H1 (cell line): ENCODE data around the gene NCAM1. TPM values are rescaled to one million over a fixed set of nuclear protein-coding genes. Genes with fewer than 3 reads are reported as not detected.

Source experiments
- CTCF ChIA-PET: fragments of 300-600 bp; sonication (Branson Sonifier 250); formaldehyde crosslinking; loops from one replicate; lab custom pipeline; 2021; ENCODE audit not compliant: partially characterized antibody; lab: Charles Lee
- POLR2A ChIA-PET: fragments of 300-600 bp; sonication (Branson Sonifier 250); formaldehyde crosslinking; loops from one replicate; lab custom pipeline; 2021; ENCODE audit warnings: inconsistent platforms; ENCODE audit not compliant: partially characterized antibody; lab: Charles Lee
- DNase-seq, 2 experiments: peaks; one replicate each; pipeline versions ENCODE4 v3.0.0 to v3.0.0-alpha.2; 2010 to 2022; ENCODE audit warnings: low spot score in 2 of 2, low read depth in 1 of 2, mixed read lengths in 1 of 2
- FAIRE-seq: peaks from 2 replicates; lab custom pipeline; 2011; peaks lifted over from hg19 to GRCh38; lab: Jason Lieb, UNC
- H2AFZ ChIP-seq: 2 replicates; pipeline ENCODE4 v1.8.1; 2012; ENCODE audit warnings: low read length, inconsistent platforms
- H2AK5ac ChIP-seq: 2 replicates; pipeline ENCODE4 v1.6.1; 2013; ENCODE audit warnings: low read depth, low read length
- H2BK120ac ChIP-seq: replicated peaks from 2 replicates; pipeline ENCODE3; 2013; ENCODE audit warnings: low read depth, low read length, inconsistent platforms
- H2BK12ac ChIP-seq: 2 replicates; pipeline ENCODE4 v1.6.1; 2013; ENCODE audit warnings: low read depth, low read length
- H2BK15ac ChIP-seq: 2 replicates; pipeline ENCODE4 v1.6.1; 2013; ENCODE audit warnings: low read length
- H2BK20ac ChIP-seq: 2 replicates; pipeline ENCODE4 v1.6.1; 2013; ENCODE audit warnings: low read length
- H2BK5ac ChIP-seq: 2 replicates; pipeline ENCODE4 v1.6.1; 2013; ENCODE audit warnings: low read depth, low read length
- H3K14ac ChIP-seq: 2 replicates; pipeline ENCODE4 v1.6.1; 2013; ENCODE audit warnings: inconsistent platforms; ENCODE audit not compliant: insufficient read length
- H3K18ac ChIP-seq: 2 replicates; pipeline ENCODE4 v1.6.1; 2013; ENCODE audit warnings: low read length; ENCODE audit errors: extremely low read depth
- H3K23ac ChIP-seq: 2 replicates; pipeline ENCODE4 v1.6.1; 2013; ENCODE audit warnings: inconsistent platforms; ENCODE audit not compliant: insufficient read length
- H3K23me2 ChIP-seq: 2 replicates; pipeline ENCODE4 v1.6.1; 2013; ENCODE audit warnings: low read depth, low read length
- H3K27ac ChIP-seq: 2 replicates; pipeline ENCODE4 v1.6.1; 2011; ENCODE audit warnings: low read depth, low read length, inconsistent platforms
- H3K27me3 ChIP-seq, 4 experiments: replicated peaks in 1 of 4; 1 replicate in 1 of 4; 2 replicates in 3 of 4; pipeline versions ENCODE4 v1.6.1 to v1.8.1; 2011 to 2013; ENCODE audit warnings: low read length in 3 of 4, mild to moderate bottlenecking in 3 of 4, inconsistent platforms in 2 of 4, mixed read lengths in 2 of 4, moderate library complexity in 1 of 4; ENCODE audit not compliant: control insufficient read depth in 3 of 4, insufficient read depth in 3 of 4; ENCODE audit errors: extremely low read depth in 1 of 4
- H3K36me3 ChIP-seq, 4 experiments: 2 replicates each; pipeline versions ENCODE4 v1.6.1 to v1.8.1; 2011 to 2013; ENCODE audit warnings: mild to moderate bottlenecking in 4 of 4, low read length in 3 of 4, moderate library complexity in 2 of 4, control low read depth in 1 of 4, inconsistent platforms in 1 of 4; ENCODE audit not compliant: insufficient read depth in 4 of 4, control insufficient read depth in 2 of 4
- H3K4ac ChIP-seq: replicated peaks from 2 replicates; pipeline ENCODE3; 2013; ENCODE audit warnings: low read length, low read depth, mixed read lengths, inconsistent platforms; ENCODE audit not compliant: insufficient read length
- H3K4me1 ChIP-seq, 4 experiments: replicated peaks in 1 of 4; 1 replicate in 1 of 4; 2 replicates in 3 of 4; pipeline versions ENCODE4 v1.6.1 to v1.8.1; 2011 to 2013; ENCODE audit warnings: low read length in 3 of 4, inconsistent platforms in 2 of 4, mixed read lengths in 1 of 4; ENCODE audit not compliant: insufficient read depth in 4 of 4, control insufficient read depth in 3 of 4
- H3K4me2 ChIP-seq, 2 experiments: 2 replicates each; pipeline versions ENCODE4 v1.6.1 to v1.8.1; 2011 to 2013; ENCODE audit warnings: low read depth in 2 of 2, low read length in 2 of 2, control low read depth in 1 of 2, inconsistent platforms in 1 of 2, mild to moderate bottlenecking in 1 of 2; ENCODE audit not compliant: insufficient read depth in 1 of 2
- H3K4me3 ChIP-seq, 4 experiments: fragments of 200-600, 300-600 bp in 1 of 4; sonication (generic), shearing (Covaris generic), sonication (Bioruptor Twin) in 1 of 4; 2 replicates each; pipeline versions ENCODE4 v1.5.1 to v1.8.1; 2011 to 2016; ENCODE audit warnings: low read length in 4 of 4, low read depth in 3 of 4, control low read depth in 2 of 4, inconsistent platforms in 2 of 4, mild to moderate bottlenecking in 2 of 4, mixed read lengths in 1 of 4, moderate library complexity in 1 of 4; ENCODE audit not compliant: insufficient read depth in 2 of 4; ENCODE audit errors: extremely low read depth in 1 of 4
- H3K56ac ChIP-seq: replicated peaks from 2 replicates; pipeline ENCODE3; 2013; ENCODE audit warnings: low read depth, mild to moderate bottlenecking, mixed read lengths, low read length, inconsistent platforms; ENCODE audit not compliant: insufficient read length
- H3K79me1 ChIP-seq: 2 replicates; pipeline ENCODE4 v1.6.1; 2013; ENCODE audit warnings: low read depth, low read length, control low read depth
- H3K79me2 ChIP-seq, 2 experiments: 2 replicates each; pipeline versions ENCODE4 v1.6.1 to v1.8.1; 2012 to 2013; ENCODE audit warnings: low read length in 2 of 2, mild to moderate bottlenecking in 2 of 2, inconsistent platforms in 1 of 2; ENCODE audit not compliant: insufficient read depth in 2 of 2, control insufficient read depth in 1 of 2
- H3K9ac ChIP-seq, 4 experiments: replicated peaks in 1 of 4; 1 replicate in 1 of 4; 2 replicates in 3 of 4; pipeline versions ENCODE4 v1.6.1 to v1.8.1; 2011 to 2013; ENCODE audit warnings: low read depth in 3 of 4, low read length in 3 of 4, control low read depth in 2 of 4, mild to moderate bottlenecking in 2 of 4, moderate library complexity in 2 of 4, inconsistent platforms in 1 of 4; ENCODE audit errors: extremely low read depth in 1 of 4
- H3K9me3 ChIP-seq, 2 experiments: 2 replicates each; pipeline versions ENCODE4 v1.6.1 to v1.8.1; 2012 to 2013; ENCODE audit warnings: mild to moderate bottlenecking in 2 of 2, moderate library complexity in 2 of 2, control low read depth in 1 of 2, inconsistent platforms in 1 of 2, low read depth in 1 of 2, low read length in 1 of 2, mixed read lengths in 1 of 2; ENCODE audit not compliant: insufficient read depth in 2 of 2
- H4K20me1 ChIP-seq, 2 experiments: replicated peaks in 1 of 2; 2 replicates each; pipeline versions ENCODE3 to v1.8.1; 2011 to 2013; ENCODE audit warnings: inconsistent platforms in 2 of 2, low read length in 2 of 2, mild to moderate bottlenecking in 1 of 2; ENCODE audit not compliant: insufficient read depth in 2 of 2, control insufficient read depth in 1 of 2
- H4K5ac ChIP-seq: 2 replicates; pipeline ENCODE4 v1.6.1; 2013; ENCODE audit warnings: low read length, low read depth, mixed read lengths, inconsistent platforms; ENCODE audit not compliant: insufficient read length
- H4K8ac ChIP-seq: 2 replicates; pipeline ENCODE4 v1.8.0; 2013; ENCODE audit warnings: mild to moderate bottlenecking, moderate library complexity, low read length, inconsistent platforms; ENCODE audit not compliant: insufficient read depth; ENCODE audit errors: extremely low read depth
- H4K91ac ChIP-seq: replicated peaks from 2 replicates; pipeline ENCODE3; 2013; ENCODE audit warnings: low read length, mixed read lengths, inconsistent platforms; ENCODE audit not compliant: insufficient read length
- RXRA ChIP-seq: IDR thresholded peaks from 2 replicates; pipeline ENCODE4 v1.6.1; 2011; ENCODE audit warnings: low read depth, mild to moderate bottlenecking, low read length, moderate library complexity; ENCODE audit not compliant: insufficient read depth
- WGBS, 2 experiments: shearing (Covaris generic) in 1 of 2; methylation state at CpG; one replicate each; pipeline versions ENCODE4 v1.1.6 to v1.1.7; 2013 to 2015; ENCODE audit warnings: low lambda C conversion rate in 2 of 2, mixed read lengths in 2 of 2, inconsistent platforms in 1 of 2, low coverage in 1 of 2, missing lambda C conversion rate in 1 of 2; ENCODE audit not compliant: insufficient replicate concordance in 2 of 2, insufficient coverage in 1 of 2, insufficient read length in 1 of 2; ENCODE audit errors: extremely low coverage in 1 of 2, missing lambda C conversion rate in 1 of 2; 5-methylcytosine and 5-hydroxymethylcytosine counted together
- polyA plus RNA-seq, 7 experiments: library from polyadenylated mRNA; depleted of rRNA in 3 of 7; stranded (reverse) in 5 of 7; unstranded in 2 of 7; fragments of >200 nt in 5 of 7; fragments of 200-250 nt in 2 of 7; gene quantifications; 1 replicate in 5 of 7; 2 replicates in 1 of 7; 4 replicates in 1 of 7; pipeline versions ENCODE4 v1.2.1 to v1.2.3, GENCODE V29; 2011 to 2013; ENCODE audit warnings: missing spikeins in 2 of 7, mixed read lengths in 2 of 7
- total RNA-seq: library from RNA; stranded (reverse); fragmentation: NEBNext Ultra II Directional; extraction: Animal tissue kit (Norgen Biotek cat#: 25700); gene quantifications from 2 replicates; pipeline ENCODE4 v1.2.1, GENCODE V29; 2021

Gene NCAM1
- total and polyA plus RNA-seq, 2 of the 8 experiments (the other 6 are each of a cell fraction or from before 2014, with no cell fraction given) = 3.1 to 4.3 TPM

DNA sequence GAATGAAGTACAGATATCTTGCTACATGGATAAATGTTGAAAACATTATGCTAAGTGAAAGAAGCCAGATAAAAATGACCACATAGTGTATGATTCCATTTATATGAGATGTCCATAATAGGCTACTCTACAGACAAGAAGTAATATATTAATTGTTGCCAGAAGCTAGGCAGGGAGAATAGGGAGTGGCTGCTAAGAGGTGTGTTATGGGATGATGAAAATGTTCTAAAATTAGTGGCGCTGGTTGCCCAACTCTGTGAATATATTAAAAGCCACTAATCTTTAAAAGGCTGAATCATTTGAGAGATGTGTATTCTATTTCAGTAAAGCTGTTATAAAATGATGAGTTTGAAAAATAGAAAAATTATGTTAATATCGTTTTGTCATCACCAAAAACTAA is 144.4 kb downstream of the NCAM1 start:
- no peaks in the 10 kb centered on the region for H3K23me2 ChIP-seq
- H3K4me3 ChIP-seq = no peak overlapping the region
- 94% methylated on average over 2 of the region's 2 CpGs; no CpG with 5 or more reads in 1 of the 2 experiments for WGBS, 2 experiments
- no peak overlapping the region for H2BK12ac ChIP-seq
- no peak overlapping the region for H3K56ac ChIP-seq
- no peak for TF ChIP-seq RXRA
- H3K27me3 ChIP-seq = no peaks in the 10 kb centered on the region
- H3K9ac ChIP-seq = no peak overlapping the region
- no peak overlapping the region for H2BK120ac ChIP-seq
- no peak overlapping the region for H2BK5ac ChIP-seq
- no peak overlapping the region for H2AFZ ChIP-seq
- no peak overlapping the region for H3K4ac ChIP-seq
- H3K79me2 ChIP-seq = no peaks in the 10 kb centered on the region
- ChIA-PET POLR2A (no interaction called here), CTCF (no interaction called here)
- no peaks in the 10 kb centered on the region for H3K79me1 ChIP-seq
- peaks cover 0 to 4% (median 0%) of the 10 kb centered on the region in 4 experiments; a peak in 1 of 7 replicates for H3K4me1 ChIP-seq
- no peak overlapping the region for H4K5ac ChIP-seq
- no peaks in the 10 kb centered on the region for H3K9me3 ChIP-seq
- H3K36me3 ChIP-seq = no peaks in the 10 kb centered on the region
- no peak overlapping the region for H2AK5ac ChIP-seq
- no peak overlapping the region for H2BK15ac ChIP-seq
- H4K20me1 ChIP-seq = no peaks in the 10 kb centered on the region
- no peak overlapping the region for H3K4me2 ChIP-seq
- H4K8ac ChIP-seq = no peak overlapping the region
- H3K27ac ChIP-seq = no peak overlapping the region
- H3K14ac ChIP-seq = no peak overlapping the region
- H4K91ac ChIP-seq = no peak overlapping the region
- H3K18ac ChIP-seq = no peak overlapping the region
- no peak for FAIRE-seq
- DNase-seq = no peak
- H3K23ac ChIP-seq = no peak overlapping the region
- no peak overlapping the region for H2BK20ac ChIP-seq
